NCI-H526 treated with DMSO at 0.1 percent for 48 hours (cell line): ENCODE data around the gene KCNK6.
"Not testable (repeated sequence)": the region's sequence is repeated elsewhere in the genome, so short reads cannot be mapped to it uniquely, and the experiment has no call there.

Experiments
- DNase-seq: peaks from one replicate; lab custom pipeline; 2025; lab: John Stamatoyannopoulos, UW

KCNK6 gene

GRCh38 chr19:38324431-38324830 is 4.8 kb downstream of the KCNK6 start:
- DNase-seq, result no peak

GRCh38 chr19:38326591-38326990 is 6.9 kb downstream of the KCNK6 start:
- DNase-seq, result no peak

GRCh38 chr19:38329651-38330050 is 10.0 kb downstream of the KCNK6 start:
- no peak for DNase-seq

GRCh38 chr19:38331728-38332127 is 12.1 kb downstream of the KCNK6 start:
- no peak for DNase-seq

GRCh38 chr19:38333245-38333644 is 13.6 kb downstream of the KCNK6 start:
- no peak for DNase-seq

- DNase-seq, result peak; percentile 96
Measured at GRCh38 chr19:38335949-38336637, 16.4 kb downstream of the KCNK6 start.

GRCh38 chr19:38336638-38337359 is 17.2 kb downstream of the KCNK6 start:
- peak; percentile 95 for DNase-seq

- DNase-seq, result no peak
Measured at GRCh38 chr19:38337360-38337653, 17.7 kb downstream of the KCNK6 start.

GRCh38 chr19:38339011-38339410 is 19.4 kb downstream of the KCNK6 start:
- not testable (repeated sequence) for DNase-seq

- no peak for DNase-seq
Measured at GRCh38 chr19:38340927-38341326, 21.3 kb downstream of the KCNK6 start.

GRCh38 chr19:38346837-38347236 is 27.2 kb downstream of the KCNK6 start:
- DNase-seq, result no peak

GRCh38 chr19:38350883-38351282 is 31.2 kb downstream of the KCNK6 start:
- no peak for DNase-seq

GRCh38 chr19:38351865-38352395 is 32.3 kb downstream of the KCNK6 start:
- DNase-seq, result no peak

- no peak for DNase-seq
Measured at GRCh38 chr19:38352611-38353010, 33.0 kb downstream of the KCNK6 start.

GRCh38 chr19:38355728-38356725 is 36.4 kb downstream of the KCNK6 start:
- no peak for DNase-seq

GRCh38 chr19:38358071-38358470 is 38.4 kb downstream of the KCNK6 start:
- DNase-seq, result no peak

- DNase-seq, result no peak
Measured at GRCh38 chr19:38359242-38360021, 39.8 kb downstream of the KCNK6 start.

GRCh38 chr19:38360351-38360750 is 40.7 kb downstream of the KCNK6 start:
- DNase-seq, result no peak

- DNase-seq, result no peak
Measured at GRCh38 chr19:38360839-38361631, 41.4 kb downstream of the KCNK6 start.

GRCh38 chr19:38361633-38362075 is 42.0 kb downstream of the KCNK6 start:
- peak; percentile 66 for DNase-seq
